ENCODE measurements around the gene CHST9.

DNA sequence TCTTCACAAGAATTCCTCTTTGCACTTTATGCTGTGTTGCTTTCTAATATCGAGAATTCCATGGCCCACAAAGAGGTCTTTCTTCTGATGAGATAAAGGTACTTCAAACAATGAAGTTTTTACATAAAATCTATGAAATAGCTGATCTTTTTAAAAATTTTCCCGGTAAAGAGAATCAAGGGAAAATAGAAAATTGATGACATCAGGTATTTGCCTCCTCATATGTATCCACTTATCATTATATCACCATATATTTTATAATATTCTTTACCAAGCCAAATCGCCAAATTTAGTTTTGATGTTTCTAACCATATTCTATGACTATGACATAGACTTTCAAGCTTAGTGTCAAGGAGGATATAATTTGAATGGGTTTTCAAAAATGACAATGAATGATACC, 139.8 kb downstream of the CHST9 start:
- TF ChIP-seq, protein P1, sequence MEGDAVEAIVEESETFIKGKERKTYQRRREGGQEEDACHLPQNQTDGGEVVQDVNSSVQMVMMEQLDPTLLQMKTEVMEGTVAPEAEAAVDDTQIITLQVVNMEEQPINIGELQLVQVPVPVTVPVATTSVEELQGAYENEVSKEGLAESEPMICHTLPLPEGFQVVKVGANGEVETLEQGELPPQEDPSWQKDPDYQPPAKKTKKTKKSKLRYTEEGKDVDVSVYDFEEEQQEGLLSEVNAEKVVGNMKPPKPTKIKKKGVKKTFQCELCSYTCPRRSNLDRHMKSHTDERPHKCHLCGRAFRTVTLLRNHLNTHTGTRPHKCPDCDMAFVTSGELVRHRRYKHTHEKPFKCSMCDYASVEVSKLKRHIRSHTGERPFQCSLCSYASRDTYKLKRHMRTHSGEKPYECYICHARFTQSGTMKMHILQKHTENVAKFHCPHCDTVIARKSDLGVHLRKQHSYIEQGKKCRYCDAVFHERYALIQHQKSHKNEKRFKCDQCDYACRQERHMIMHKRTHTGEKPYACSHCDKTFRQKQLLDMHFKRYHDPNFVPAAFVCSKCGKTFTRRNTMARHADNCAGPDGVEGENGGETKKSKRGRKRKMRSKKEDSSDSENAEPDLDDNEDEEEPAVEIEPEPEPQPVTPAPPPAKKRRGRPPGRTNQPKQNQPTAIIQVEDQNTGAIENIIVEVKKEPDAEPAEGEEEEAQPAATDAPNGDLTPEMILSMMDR (conservative IDR thresholded peaks at IDR 0.05; ENCODE audit: low read depth in 2 of 2) = no peak
- no peak for TF ChIP-seq EZH2 (IDR thresholded peaks at IDR 0.05; ENCODE audit: low read depth, unreplicated experiment)
- no peak for TF ChIP-seq POLR2AphosphoS5 (IDR thresholded peaks at IDR 0.05; ENCODE audit: low read depth)
- TF ChIP-seq CREB1 (CRISPR knock-in tag; IDR thresholded peaks at IDR 0.05; ENCODE audit: low read depth) = no peak
- TF ChIP-seq STAT1 (IDR thresholded peaks at IDR 0.05; ENCODE audit: unreplicated experiment) = no peak
- no peak for TF ChIP-seq ZNF114 (CRISPR knock-in tag; IDR thresholded peaks at IDR 0.05)
- TF ChIP-seq NANOG (IDR thresholded peaks at IDR 0.05; ENCODE audit: borderline replicate concordance) = no peak
- TF ChIP-seq, protein P2, sequence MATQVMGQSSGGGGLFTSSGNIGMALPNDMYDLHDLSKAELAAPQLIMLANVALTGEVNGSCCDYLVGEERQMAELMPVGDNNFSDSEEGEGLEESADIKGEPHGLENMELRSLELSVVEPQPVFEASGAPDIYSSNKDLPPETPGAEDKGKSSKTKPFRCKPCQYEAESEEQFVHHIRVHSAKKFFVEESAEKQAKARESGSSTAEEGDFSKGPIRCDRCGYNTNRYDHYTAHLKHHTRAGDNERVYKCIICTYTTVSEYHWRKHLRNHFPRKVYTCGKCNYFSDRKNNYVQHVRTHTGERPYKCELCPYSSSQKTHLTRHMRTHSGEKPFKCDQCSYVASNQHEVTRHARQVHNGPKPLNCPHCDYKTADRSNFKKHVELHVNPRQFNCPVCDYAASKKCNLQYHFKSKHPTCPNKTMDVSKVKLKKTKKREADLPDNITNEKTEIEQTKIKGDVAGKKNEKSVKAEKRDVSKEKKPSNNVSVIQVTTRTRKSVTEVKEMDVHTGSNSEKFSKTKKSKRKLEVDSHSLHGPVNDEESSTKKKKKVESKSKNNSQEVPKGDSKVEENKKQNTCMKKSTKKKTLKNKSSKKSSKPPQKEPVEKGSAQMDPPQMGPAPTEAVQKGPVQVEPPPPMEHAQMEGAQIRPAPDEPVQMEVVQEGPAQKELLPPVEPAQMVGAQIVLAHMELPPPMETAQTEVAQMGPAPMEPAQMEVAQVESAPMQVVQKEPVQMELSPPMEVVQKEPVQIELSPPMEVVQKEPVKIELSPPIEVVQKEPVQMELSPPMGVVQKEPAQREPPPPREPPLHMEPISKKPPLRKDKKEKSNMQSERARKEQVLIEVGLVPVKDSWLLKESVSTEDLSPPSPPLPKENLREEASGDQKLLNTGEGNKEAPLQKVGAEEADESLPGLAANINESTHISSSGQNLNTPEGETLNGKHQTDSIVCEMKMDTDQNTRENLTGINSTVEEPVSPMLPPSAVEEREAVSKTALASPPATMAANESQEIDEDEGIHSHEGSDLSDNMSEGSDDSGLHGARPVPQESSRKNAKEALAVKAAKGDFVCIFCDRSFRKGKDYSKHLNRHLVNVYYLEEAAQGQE (IDR thresholded peaks at IDR 0.05; ENCODE audit: unreplicated experiment) = no peak
- TF ChIP-seq JUNB (IDR thresholded peaks at IDR 0.05; ENCODE audit: unreplicated experiment) = no peak
- no peak for TF ChIP-seq EZH2phosphoT487 (IDR thresholded peaks at IDR 0.05; ENCODE audit: unreplicated experiment)
- no peak for TF ChIP-seq ZNF331 (CRISPR knock-in tag; IDR thresholded peaks at IDR 0.05; ENCODE audit: low read depth)
